Measurements from ENCODE around the gene DOHH.

DNA sequence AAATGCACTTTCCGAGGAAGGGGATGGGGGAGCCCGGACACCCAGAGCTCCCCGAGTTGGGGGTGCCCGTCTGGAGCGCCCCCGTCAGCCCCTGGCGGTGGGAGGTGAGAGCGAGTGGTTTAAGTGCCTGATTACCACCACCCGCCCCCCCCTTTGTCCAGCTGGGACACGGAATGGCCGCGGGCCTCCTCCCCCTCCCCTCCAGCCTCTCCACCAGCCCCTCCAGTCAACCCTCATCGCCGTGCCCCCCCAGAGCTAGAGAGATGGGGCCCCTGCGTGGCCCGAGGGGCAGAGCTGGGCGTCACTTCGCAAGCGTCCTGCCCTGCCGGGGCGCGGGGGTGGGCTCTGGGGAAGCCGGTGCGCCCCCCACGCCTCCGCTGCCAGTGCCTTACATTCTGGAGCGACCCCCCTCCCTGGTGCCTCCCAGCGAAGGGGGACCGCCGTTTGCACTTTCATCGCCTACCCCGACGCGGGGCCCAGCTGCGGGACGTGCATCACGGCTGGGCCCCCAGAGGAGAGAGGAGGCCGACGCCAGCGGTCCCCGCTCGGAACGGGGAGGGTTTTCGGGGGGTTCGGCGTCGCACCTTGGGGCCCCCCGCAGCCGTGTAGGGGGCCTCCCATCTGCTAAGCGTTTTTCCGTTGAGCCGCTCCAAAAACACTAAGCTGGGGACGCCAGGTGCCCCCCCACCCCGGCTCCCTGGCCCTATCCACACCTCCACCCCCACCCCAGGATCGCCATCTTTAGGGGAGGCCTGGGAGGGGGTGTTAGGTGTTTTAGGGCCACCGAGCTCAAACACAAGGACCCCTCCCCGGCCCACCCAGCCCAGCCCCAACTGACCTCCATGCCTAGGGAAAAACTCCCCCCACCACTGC is 36.5 kb downstream of the DOHH start:
- TF ChIP-seq, protein P1, sequence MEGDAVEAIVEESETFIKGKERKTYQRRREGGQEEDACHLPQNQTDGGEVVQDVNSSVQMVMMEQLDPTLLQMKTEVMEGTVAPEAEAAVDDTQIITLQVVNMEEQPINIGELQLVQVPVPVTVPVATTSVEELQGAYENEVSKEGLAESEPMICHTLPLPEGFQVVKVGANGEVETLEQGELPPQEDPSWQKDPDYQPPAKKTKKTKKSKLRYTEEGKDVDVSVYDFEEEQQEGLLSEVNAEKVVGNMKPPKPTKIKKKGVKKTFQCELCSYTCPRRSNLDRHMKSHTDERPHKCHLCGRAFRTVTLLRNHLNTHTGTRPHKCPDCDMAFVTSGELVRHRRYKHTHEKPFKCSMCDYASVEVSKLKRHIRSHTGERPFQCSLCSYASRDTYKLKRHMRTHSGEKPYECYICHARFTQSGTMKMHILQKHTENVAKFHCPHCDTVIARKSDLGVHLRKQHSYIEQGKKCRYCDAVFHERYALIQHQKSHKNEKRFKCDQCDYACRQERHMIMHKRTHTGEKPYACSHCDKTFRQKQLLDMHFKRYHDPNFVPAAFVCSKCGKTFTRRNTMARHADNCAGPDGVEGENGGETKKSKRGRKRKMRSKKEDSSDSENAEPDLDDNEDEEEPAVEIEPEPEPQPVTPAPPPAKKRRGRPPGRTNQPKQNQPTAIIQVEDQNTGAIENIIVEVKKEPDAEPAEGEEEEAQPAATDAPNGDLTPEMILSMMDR (IDR thresholded peaks at IDR 0.05; ENCODE audit: extremely low read depth in 1 of 2, insufficient read depth in 1 of 2, low read depth in 1 of 2, low read length in 2 of 2), result no peak
- TF ChIP-seq POLR2A (IDR thresholded peaks at IDR 0.05; ENCODE audit: low read depth, low read length), result no peak
- TF ChIP-seq POLR2AphosphoS5 (IDR thresholded peaks at IDR 0.05; ENCODE audit: insufficient read depth, low read depth, low read length), result no peak

Data from endothelial cell of umbilical vein (primary cell).